Neural progenitor cell (in vitro differentiated cells): ENCODE measurements around the gene SMYD3. TPM values are rescaled to one million over a fixed set of nuclear protein-coding genes. Genes with fewer than 3 reads are reported as not detected.

Experiments used
- DNase-seq: peaks from one replicate; pipeline ENCODE4 v3.0.0-alpha.2; 2016; ENCODE audit warnings: low spot score
- H2AFZ ChIP-seq: fragments of 200-600 bp; sonication (generic); replicated peaks from 2 replicates; pipeline ENCODE4 v1.6.1; 2016; ENCODE audit warnings: antibody characterized with exemption
- H3F3A ChIP-seq: fragments of 200-600 bp; sonication (generic); 2 replicates; pipeline ENCODE4 v1.6.1; 2016; ENCODE audit warnings: antibody characterized with exemption, low read depth
- H3K27ac ChIP-seq: fragments of 200-600 bp; sonication (generic); 2 replicates; pipeline ENCODE4 v1.5.1; 2016; ENCODE audit warnings: mild to moderate bottlenecking
- H3K27me3 ChIP-seq: fragments of 200-600 bp; sonication (generic); 2 replicates; pipeline ENCODE4 v1.6.1; 2016; ENCODE audit warnings: mild to moderate bottlenecking, moderate library complexity
- H3K36me3 ChIP-seq: fragments of 200-600 bp; sonication (generic); 2 replicates; pipeline ENCODE4 v1.5.1; 2016
- H3K4me1 ChIP-seq: fragments of 200-600 bp; sonication (generic); 2 replicates; pipeline ENCODE4 v1.6.1; 2016; ENCODE audit warnings: mixed run types
- H3K4me2 ChIP-seq: fragments of 200-600 bp; sonication (generic); 2 replicates; pipeline ENCODE4 v1.6.1; 2016
- H3K4me3 ChIP-seq: fragments of 200-600 bp; sonication (generic); 2 replicates; pipeline ENCODE4 v1.5.1; 2016
- H3K79me2 ChIP-seq: fragments of 200-600 bp; sonication (generic); 2 replicates; pipeline ENCODE4 v1.6.1; 2016; ENCODE audit warnings: low read depth
- H3K9ac ChIP-seq: fragments of 200-600 bp; sonication (generic); 2 replicates; pipeline ENCODE4 v1.6.1; 2016
- H3K9me3 ChIP-seq: fragments of 200-600 bp; sonication (generic); 2 replicates; pipeline ENCODE4 v1.5.1; 2016; ENCODE audit warnings: low read depth
- H4K20me1 ChIP-seq: fragments of 200-600 bp; sonication (generic); 2 replicates; pipeline ENCODE4 v1.6.1; 2016; ENCODE audit warnings: low read depth
- H3K27ac Mint-ChIP-seq: 3 replicates; pipeline ENCODE4 v1.8.0; 2021; ENCODE audit warnings: mixed read lengths
- H3K27me3 Mint-ChIP-seq: 2 replicates; pipeline ENCODE4 v1.8.0; 2022; ENCODE audit warnings: low read depth, mild to moderate bottlenecking, inconsistent platforms, moderate library complexity, mixed read lengths; ENCODE audit not compliant: insufficient read depth
- H3K36me3 Mint-ChIP-seq: 3 replicates; pipeline ENCODE4 v1.8.0; 2021; ENCODE audit warnings: mixed read lengths
- H3K4me1 Mint-ChIP-seq: 3 replicates; pipeline ENCODE4 v1.8.0; 2021; ENCODE audit warnings: mixed read lengths
- H3K4me3 Mint-ChIP-seq: 3 replicates; pipeline ENCODE4 v1.8.0; 2021; ENCODE audit warnings: mild to moderate bottlenecking, moderate library complexity, mixed read lengths
- H3K9me3 Mint-ChIP-seq: 3 replicates; pipeline ENCODE4 v1.8.0; 2020; ENCODE audit warnings: mixed read lengths
- EZH2 ChIP-seq: fragments of 200-600 bp; sonication (generic); IDR thresholded peaks from 2 replicates; pipeline ENCODE4 v1.6.1; 2017; ENCODE audit warnings: antibody characterized with exemption, mild to moderate bottlenecking, moderate library complexity
- EZH2phosphoT487 ChIP-seq: fragments of 200-600 bp; sonication (generic); IDR thresholded peaks from 2 replicates; pipeline ENCODE4 v1.6.1; 2017; ENCODE audit warnings: antibody characterized with exemption
- total RNA-seq: library from RNA; depleted of rRNA; stranded (reverse); fragments of >200 nt; gene quantifications from 2 replicates; pipeline ENCODE4 v1.2.3, GENCODE V29; 2015; ENCODE audit warnings: low replicate concordance
- TF ChIP-seq, protein P1 (sequence below): fragments of 200-600 bp; sonication (generic); IDR thresholded peaks from 2 replicates; pipeline ENCODE4 v1.5.1; 2017; ENCODE audit warnings: antibody characterized with exemption, mild to moderate bottlenecking

SMYD3 gene
- total RNA-seq, 1 donor from 2014 or later, result 43.2 TPM

DNA sequence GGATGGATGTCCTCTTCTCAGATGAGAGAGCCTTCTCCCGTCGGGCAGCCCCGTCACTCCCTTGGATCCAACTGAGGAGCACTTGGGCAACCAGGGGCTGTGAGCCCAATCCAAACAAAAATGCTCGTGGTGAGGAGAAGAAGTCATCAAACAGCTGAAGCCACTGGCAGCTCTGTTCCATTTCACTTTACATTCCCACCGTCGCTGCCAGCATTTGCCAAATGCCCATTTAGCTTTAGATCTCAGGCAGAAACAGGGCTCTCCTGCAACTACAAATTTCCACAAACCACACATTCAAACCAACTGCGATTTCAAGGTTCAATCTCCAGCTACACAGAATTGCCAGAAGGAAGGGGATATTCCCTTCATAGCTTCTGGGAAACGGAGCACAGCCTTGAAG is 634.6 kb downstream of the SMYD3 start:
- Histone ChIP-seq H3F3A (no peaks in the 10 kb centered on the region), H3K27me3 (no peaks in the 10 kb centered on the region), H3K27ac (no peak overlapping the region), H3K36me3 (no peaks in the 10 kb centered on the region), H3K9ac (no peak overlapping the region), H2AFZ (no peak overlapping the region), H3K79me2 (no peaks in the 10 kb centered on the region), H3K9me3 (no peaks in the 10 kb centered on the region), H3K4me3 (no peak overlapping the region), H4K20me1 (no peaks in the 10 kb centered on the region), H3K4me1 (no peaks in the 10 kb centered on the region), H3K4me2 (no peak overlapping the region)
- no peak for DNase-seq
- no peak for TF ChIP-seq EZH2phosphoT487
- TF ChIP-seq, protein P1, sequence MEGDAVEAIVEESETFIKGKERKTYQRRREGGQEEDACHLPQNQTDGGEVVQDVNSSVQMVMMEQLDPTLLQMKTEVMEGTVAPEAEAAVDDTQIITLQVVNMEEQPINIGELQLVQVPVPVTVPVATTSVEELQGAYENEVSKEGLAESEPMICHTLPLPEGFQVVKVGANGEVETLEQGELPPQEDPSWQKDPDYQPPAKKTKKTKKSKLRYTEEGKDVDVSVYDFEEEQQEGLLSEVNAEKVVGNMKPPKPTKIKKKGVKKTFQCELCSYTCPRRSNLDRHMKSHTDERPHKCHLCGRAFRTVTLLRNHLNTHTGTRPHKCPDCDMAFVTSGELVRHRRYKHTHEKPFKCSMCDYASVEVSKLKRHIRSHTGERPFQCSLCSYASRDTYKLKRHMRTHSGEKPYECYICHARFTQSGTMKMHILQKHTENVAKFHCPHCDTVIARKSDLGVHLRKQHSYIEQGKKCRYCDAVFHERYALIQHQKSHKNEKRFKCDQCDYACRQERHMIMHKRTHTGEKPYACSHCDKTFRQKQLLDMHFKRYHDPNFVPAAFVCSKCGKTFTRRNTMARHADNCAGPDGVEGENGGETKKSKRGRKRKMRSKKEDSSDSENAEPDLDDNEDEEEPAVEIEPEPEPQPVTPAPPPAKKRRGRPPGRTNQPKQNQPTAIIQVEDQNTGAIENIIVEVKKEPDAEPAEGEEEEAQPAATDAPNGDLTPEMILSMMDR, result no peak
- TF ChIP-seq EZH2, result no peak
- no peak overlapping the region for H3K4me3 Mint-ChIP-seq
- H3K27me3 Mint-ChIP-seq, result no peaks in the 10 kb centered on the region
- no peaks in the 10 kb centered on the region for H3K9me3 Mint-ChIP-seq
- H3K36me3 Mint-ChIP-seq, result no peaks in the 10 kb centered on the region
- no peak overlapping the region for H3K27ac Mint-ChIP-seq
- peaks cover 2% of the 10 kb centered on the region for H3K4me1 Mint-ChIP-seq

DNA sequence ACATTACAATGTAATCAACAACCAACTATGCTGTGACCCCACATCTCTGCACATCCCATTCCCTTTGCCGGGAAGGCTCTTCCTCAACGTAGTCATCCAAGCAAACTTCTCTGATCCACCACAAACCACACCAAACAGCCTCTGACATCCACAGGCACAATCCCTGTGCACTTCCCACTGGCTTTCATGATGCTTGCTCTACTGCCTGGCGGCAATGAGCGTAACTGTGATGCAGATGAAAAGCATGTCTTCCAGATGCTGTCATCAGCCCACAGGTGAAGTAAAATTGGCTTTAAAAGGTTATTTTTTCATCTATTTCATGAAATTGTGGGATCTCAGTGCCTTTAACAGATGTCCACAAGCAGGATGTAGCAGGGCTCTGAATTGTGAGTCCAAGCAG is 635.2 kb downstream of the SMYD3 start:
- Histone ChIP-seq H2AFZ (no peak overlapping the region), H3F3A (no peaks in the 10 kb centered on the region), H3K36me3 (no peaks in the 10 kb centered on the region), H3K9ac (no peak overlapping the region), H3K9me3 (no peaks in the 10 kb centered on the region), H3K27me3 (no peaks in the 10 kb centered on the region), H3K4me2 (no peak overlapping the region), H3K79me2 (no peaks in the 10 kb centered on the region), H3K4me3 (no peak overlapping the region), H4K20me1 (no peaks in the 10 kb centered on the region), H3K27ac (no peak overlapping the region), H3K4me1 (no peaks in the 10 kb centered on the region)
- Mint-ChIP-seq H3K27ac (no peak overlapping the region), H3K4me3 (no peak overlapping the region), H3K4me1 (peaks cover 2% of the 10 kb centered on the region), H3K9me3 (no peaks in the 10 kb centered on the region), H3K27me3 (no peaks in the 10 kb centered on the region), H3K36me3 (no peaks in the 10 kb centered on the region)
- TF ChIP-seq EZH2phosphoT487, result no peak
- TF ChIP-seq EZH2, result no peak
- TF ChIP-seq, protein P1, result no peak
- no peak for DNase-seq

DNA sequence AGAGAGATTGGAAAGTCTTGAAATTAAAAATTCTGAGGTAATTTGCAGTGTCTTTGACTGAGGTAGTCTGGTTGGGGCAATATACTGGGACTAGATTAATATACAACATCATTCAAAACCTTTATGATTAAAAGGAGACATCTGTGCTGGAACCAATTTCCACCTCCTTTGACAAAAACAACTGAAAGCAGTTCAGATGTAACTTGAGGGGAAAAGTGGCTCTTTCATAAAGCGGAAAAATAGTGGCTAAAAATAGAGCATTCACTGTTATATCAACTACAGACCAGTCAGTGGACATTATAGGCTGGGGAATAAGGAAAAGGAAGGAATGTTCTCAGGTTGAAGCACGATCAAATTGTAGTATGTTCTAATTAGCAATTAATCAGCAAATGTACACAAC is 635.9 kb downstream of the SMYD3 start:
- H3K4me3 Mint-ChIP-seq, result no peak overlapping the region
- DNase-seq, result no peak
- no peak overlapping the region for H3K27ac ChIP-seq
- no peaks in the 10 kb centered on the region for H3K36me3 Mint-ChIP-seq
- H4K20me1 ChIP-seq, result no peaks in the 10 kb centered on the region
- no peak overlapping the region for H2AFZ ChIP-seq
- no peaks in the 10 kb centered on the region for H3K27me3 Mint-ChIP-seq
- H3K9ac ChIP-seq, result no peak overlapping the region
- H3K27me3 ChIP-seq, result no peaks in the 10 kb centered on the region
- no peaks in the 10 kb centered on the region for H3F3A ChIP-seq
- no peak overlapping the region for H3K27ac Mint-ChIP-seq
- no peaks in the 10 kb centered on the region for H3K4me1 ChIP-seq
- TF ChIP-seq, protein P1, result no peak
- no peak for TF ChIP-seq EZH2phosphoT487
- no peak for TF ChIP-seq EZH2
- no peaks in the 10 kb centered on the region for H3K9me3 Mint-ChIP-seq
- no peaks in the 10 kb centered on the region for H3K9me3 ChIP-seq
- no peak overlapping the region for H3K4me3 ChIP-seq
- no peak overlapping the region for H3K4me2 ChIP-seq
- H3K36me3 ChIP-seq, result no peaks in the 10 kb centered on the region
- peaks cover 2% of the 10 kb centered on the region for H3K4me1 Mint-ChIP-seq
- H3K79me2 ChIP-seq, result no peaks in the 10 kb centered on the region

DNA sequence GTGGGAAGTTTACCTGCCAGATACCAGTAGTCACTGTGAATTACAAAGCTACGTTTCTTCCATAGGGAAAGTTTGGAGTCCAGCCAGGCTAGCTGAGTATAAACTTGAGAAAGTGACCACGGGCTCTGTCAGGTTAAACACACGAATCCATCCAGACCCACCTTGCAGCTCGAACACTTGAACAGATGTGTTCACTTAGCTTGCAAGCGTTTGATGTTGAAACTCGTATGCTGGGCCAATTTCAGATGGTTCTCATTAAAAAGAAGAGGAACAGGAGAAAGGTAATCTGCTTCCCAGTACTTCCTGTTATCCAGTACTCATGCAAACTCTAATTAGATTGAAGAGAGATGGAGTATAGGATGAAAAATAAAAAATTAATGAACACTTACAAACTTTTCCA is 636.4 kb downstream of the SMYD3 start:
- no peaks in the 10 kb centered on the region for H3F3A ChIP-seq
- no peak overlapping the region for H3K4me3 ChIP-seq
- H3K4me2 ChIP-seq, result no peak overlapping the region
- no peak overlapping the region for H3K27ac ChIP-seq
- TF ChIP-seq EZH2phosphoT487 (no peak), EZH2 (no peak)
- TF ChIP-seq, protein P1, result no peak
- H3K9ac ChIP-seq, result no peak overlapping the region
- H3K79me2 ChIP-seq, result no peaks in the 10 kb centered on the region
- H2AFZ ChIP-seq, result no peak overlapping the region
- no peaks in the 10 kb centered on the region for H3K4me1 ChIP-seq
- no peak overlapping the region for H3K27ac Mint-ChIP-seq
- H3K9me3 Mint-ChIP-seq, result no peaks in the 10 kb centered on the region
- H3K4me3 Mint-ChIP-seq, result no peak overlapping the region
- H3K9me3 ChIP-seq, result no peaks in the 10 kb centered on the region
- H3K4me1 Mint-ChIP-seq, result peaks cover 2% of the 10 kb centered on the region
- H3K27me3 Mint-ChIP-seq, result no peaks in the 10 kb centered on the region
- no peaks in the 10 kb centered on the region for H4K20me1 ChIP-seq
- no peaks in the 10 kb centered on the region for H3K36me3 Mint-ChIP-seq
- no peaks in the 10 kb centered on the region for H3K36me3 ChIP-seq
- no peak for DNase-seq
- no peaks in the 10 kb centered on the region for H3K27me3 ChIP-seq
